IMR-90 (cell line): ENCODE results near the gene CSNK2A3. TPM values are rescaled to one million over a fixed set of nuclear protein-coding genes. Genes with fewer than 3 reads are reported as not detected.

Source experiments
- ATAC-seq: fragments of 200-7000 bp; cut with Tn5 transposase; 2 replicates; pipeline ENCODE4 v1.9.1; 2020; ENCODE audit warnings: low read depth, mild to moderate bottlenecking, moderate library complexity
- BruUV-seq: library from RNA; stranded (reverse); fragments of 400-500 nt; replicated peaks from 2 replicates; lab custom pipeline; 2021; lab: Mats Ljungman, UMichigan
- CTCF ChIA-PET: fragments of 300-600 bp; formaldehyde crosslinking; extraction: SDS; loops from one replicate; lab custom pipeline; 2021; ENCODE audit warnings: antibody characterized with exemption; lab: Yijun Ruan, JAX
- POLR2A ChIA-PET: fragments of 300-600 bp; sonication (Branson Sonifier 250); formaldehyde crosslinking; loops from one replicate; lab custom pipeline; 2022; ENCODE audit warnings: antibody characterized with exemption; ENCODE audit not compliant: unreplicated experiment; lab: Charles Lee
- DNase-seq: peaks from one replicate; pipeline ENCODE4 v3.0.0; 2013
- H2AFZ ChIP-seq: replicated peaks from 2 replicates; pipeline ENCODE3; 2013; ENCODE audit warnings: low read length, mild to moderate bottlenecking; ENCODE audit not compliant: poor library complexity
- H2AK5ac ChIP-seq: 2 replicates; pipeline ENCODE4 v1.6.1; 2013; ENCODE audit warnings: low read depth, low read length, inconsistent platforms
- H2AK9ac ChIP-seq: replicated peaks from 2 replicates; pipeline ENCODE3; 2013; ENCODE audit warnings: mild to moderate bottlenecking, low read depth, low read length, moderate library complexity; ENCODE audit not compliant: poor library complexity
- H2BK120ac ChIP-seq: 2 replicates; pipeline ENCODE4 v1.6.1; 2013; ENCODE audit warnings: low read depth, low read length, inconsistent platforms
- H2BK15ac ChIP-seq: 3 replicates; pipeline ENCODE4 v1.6.1; 2013; ENCODE audit warnings: low read depth, low read length, inconsistent platforms
- H2BK20ac ChIP-seq: 2 replicates; pipeline ENCODE4 v1.6.1; 2013; ENCODE audit warnings: low read depth, mild to moderate bottlenecking, inconsistent platforms, low read length, moderate library complexity
- H2BK5ac ChIP-seq: 2 replicates; pipeline ENCODE4 v1.6.1; 2013; ENCODE audit warnings: mild to moderate bottlenecking, low read depth, low read length, inconsistent platforms; ENCODE audit not compliant: poor library complexity, severe bottlenecking
- H3K14ac ChIP-seq: replicated peaks from 2 replicates; pipeline ENCODE4 v1.6.1; 2013; ENCODE audit warnings: low read depth, low read length, inconsistent platforms
- H3K18ac ChIP-seq: 2 replicates; pipeline ENCODE4 v1.6.1; 2013; ENCODE audit warnings: low read depth, low read length, control low read depth
- H3K23ac ChIP-seq: 2 replicates; pipeline ENCODE4 v1.6.1; 2013; ENCODE audit warnings: low read depth, low read length, inconsistent platforms
- H3K27ac ChIP-seq: 2 replicates; pipeline ENCODE4 v1.5.1; 2013; ENCODE audit warnings: mild to moderate bottlenecking, control low read depth, low read length; ENCODE audit not compliant: insufficient read depth
- H3K27me3 ChIP-seq: 2 replicates; pipeline ENCODE4 v1.6.1; 2013; ENCODE audit warnings: low read length; ENCODE audit not compliant: control insufficient read depth, insufficient read depth
- H3K36me3 ChIP-seq: 2 replicates; pipeline ENCODE4 v1.6.1; 2013; ENCODE audit warnings: low read length, mixed read lengths; ENCODE audit not compliant: control insufficient read depth, insufficient read depth
- H3K4ac ChIP-seq: 2 replicates; pipeline ENCODE4 v1.6.1; 2013; ENCODE audit warnings: low read depth, low read length, inconsistent platforms
- H3K4me1 ChIP-seq: 2 replicates; pipeline ENCODE4 v1.6.1; 2013; ENCODE audit warnings: low read length, mixed read lengths; ENCODE audit not compliant: control insufficient read depth, insufficient read depth
- H3K4me2 ChIP-seq: 2 replicates; pipeline ENCODE4 v1.6.1; 2013; ENCODE audit warnings: low read depth, mild to moderate bottlenecking, control low read depth, low read length, moderate library complexity
- H3K4me3 ChIP-seq: 2 replicates; pipeline ENCODE4 v1.5.1; 2013; ENCODE audit warnings: low read depth, mild to moderate bottlenecking, control low read depth, low read length, moderate library complexity; ENCODE audit not compliant: insufficient read depth
- H3K56ac ChIP-seq: 2 replicates; pipeline ENCODE4 v1.6.1; 2013; ENCODE audit warnings: low read length, inconsistent platforms; ENCODE audit not compliant: insufficient read depth; ENCODE audit errors: extremely low read depth
- H3K79me1 ChIP-seq, 2 experiments: 2 replicates each; pipeline ENCODE4 v1.6.1; 2013; ENCODE audit warnings: low read length in 2 of 2, inconsistent platforms in 1 of 2, low read depth in 1 of 2
- H3K9ac ChIP-seq: 2 replicates; pipeline ENCODE4 v1.6.1; 2013; ENCODE audit warnings: low read depth, low read length, control low read depth
- H3K9me1 ChIP-seq: 2 replicates; pipeline ENCODE4 v1.6.1; 2013; ENCODE audit warnings: low read length, inconsistent platforms; ENCODE audit not compliant: insufficient read depth
- H3K9me3 ChIP-seq: 2 replicates; pipeline ENCODE4 v1.6.1; 2013; ENCODE audit warnings: low read length; ENCODE audit not compliant: control insufficient read depth, insufficient read depth
- H4K20me1 ChIP-seq: 2 replicates; pipeline ENCODE4 v1.6.1; 2013; ENCODE audit warnings: low read length, inconsistent platforms; ENCODE audit not compliant: insufficient read depth
- H4K5ac ChIP-seq: 2 replicates; pipeline ENCODE4 v1.6.1; 2013; ENCODE audit warnings: mild to moderate bottlenecking, low read depth, low read length, control low read depth
- H4K8ac ChIP-seq, 2 experiments: 2 replicates each; pipeline ENCODE4 v1.6.1; 2013; ENCODE audit warnings: low read depth in 2 of 2, low read length in 2 of 2, control low read depth in 1 of 2, inconsistent platforms in 1 of 2
- H4K91ac ChIP-seq: 2 replicates; pipeline ENCODE4 v1.6.1; 2013; ENCODE audit warnings: low read depth, low read length, inconsistent platforms; ENCODE audit not compliant: insufficient read depth
- BHLHE40 ChIP-seq: fragments of 150-350 bp; IDR thresholded peaks from 2 replicates; pipeline ENCODE4 v1.6.1; 2016; ENCODE audit warnings: mild to moderate bottlenecking, low read depth, low read length
- CEBPB ChIP-seq: IDR thresholded peaks from 2 replicates; pipeline ENCODE4 v1.6.1; 2012; ENCODE audit warnings: low read depth, low read length, improper control_type of control experiment
- CHD1 ChIP-seq: IDR thresholded peaks from 2 replicates; pipeline ENCODE4 v1.6.1; 2012; ENCODE audit warnings: low read depth, low read length, improper control_type of control experiment
- FOS ChIP-seq: fragments of 150-350 bp; IDR thresholded peaks from 2 replicates; pipeline ENCODE4 v1.6.1; 2016; ENCODE audit warnings: low read depth, low read length
- MAFK ChIP-seq: IDR thresholded peaks from 2 replicates; pipeline ENCODE4 v1.6.1; 2012; ENCODE audit warnings: low read depth, low read length, improper control_type of control experiment
- MAZ ChIP-seq: IDR thresholded peaks from 2 replicates; pipeline ENCODE4 v1.6.1; 2012; ENCODE audit warnings: low read depth, mild to moderate bottlenecking, low read length, improper control_type of control experiment, moderate library complexity, borderline replicate concordance
- MXI1 ChIP-seq: IDR thresholded peaks from 2 replicates; pipeline ENCODE4 v1.6.1; 2012; ENCODE audit warnings: low read depth, mild to moderate bottlenecking, low read length, moderate library complexity, borderline replicate concordance
- NFE2L2 ChIP-seq: fragments of 150-350 bp; IDR thresholded peaks from 2 replicates; pipeline ENCODE4 v1.6.1; 2016; ENCODE audit warnings: low read depth, mild to moderate bottlenecking, low read length
- POLR2A ChIP-seq: IDR thresholded peaks from 2 replicates; pipeline ENCODE4 v1.6.1; 2012; ENCODE audit warnings: mild to moderate bottlenecking, low read depth, low read length
- RAD21 ChIP-seq: IDR thresholded peaks from 2 replicates; pipeline ENCODE4 v1.6.1; 2012; ENCODE audit warnings: low read length, improper control_type of control experiment
- RCOR1 ChIP-seq: IDR thresholded peaks from 2 replicates; pipeline ENCODE4 v1.6.1; 2012; ENCODE audit warnings: mild to moderate bottlenecking, low read length, improper control_type of control experiment; ENCODE audit not compliant: insufficient replicate concordance
- RFX5 ChIP-seq: IDR thresholded peaks from 2 replicates; pipeline ENCODE4 v1.8.0; 2012; ENCODE audit warnings: low read depth, mild to moderate bottlenecking, low read length, moderate library complexity
- SMC3 ChIP-seq: fragments of 150-350 bp; IDR thresholded peaks from 2 replicates; pipeline ENCODE4 v1.6.1; 2016; ENCODE audit warnings: low read depth, mild to moderate bottlenecking, antibody characterized with exemption, low read length, moderate library complexity
- WGBS, 2 experiments: methylation state at CpG; one replicate each; pipeline versions ENCODE4 v1.1.5 to v1.1.7; 2013; ENCODE audit warnings: missing lambda C conversion rate in 2 of 2; ENCODE audit not compliant: insufficient read length in 1 of 2; ENCODE audit errors: extremely low coverage in 2 of 2; 5-methylcytosine and 5-hydroxymethylcytosine counted together
- dilution Hi-C: fragments of 300-500 bp; cut with HindIII; formaldehyde crosslinking; loops from one replicate; pipeline ENCODE4 v1.14.3; 2018; ENCODE audit warnings: low sequenced_read_pairs; ENCODE audit not compliant: unreplicated experiment
- in situ Hi-C: fragments of 300-500 bp; cut with MboI; formaldehyde crosslinking; loops from 3 replicates; pipeline ENCODE4 v1.14.3; 2019; ENCODE audit warnings: low sequenced_read_pairs, inconsistent platforms, mixed read lengths
- intact Hi-C: fragments of 100-400 bp; cut with micrococcal nuclease; formaldehyde crosslinking; loops from 2 replicates; pipeline ENCODE4 v1.10.0; 2022
- polyA plus RNA-seq, 3 experiments: library from polyadenylated mRNA; depleted of rRNA; stranded (reverse); fragments of >200 nt; gene quantifications; 2 replicates each; pipeline ENCODE4 v1.2.3, GENCODE V29; 2012; ENCODE audit warnings: low replicate concordance in 1 of 3
- total RNA-seq: library from RNA; depleted of rRNA; stranded (reverse); fragments of >200 nt; gene quantifications from 2 replicates; pipeline ENCODE4 v1.2.3, GENCODE V29; 2012
- TF ChIP-seq, protein P1 (sequence below): fragments of 150-350 bp; IDR thresholded peaks from 2 replicates; pipeline ENCODE4 v1.6.1; 2016; ENCODE audit warnings: low read depth, mild to moderate bottlenecking, low read length, moderate library complexity, borderline replicate concordance
- TF ChIP-seq, protein P2 (sequence below): fragments of 150-350 bp; IDR thresholded peaks from 2 replicates; pipeline ENCODE4 v1.6.1; 2017; ENCODE audit warnings: mild to moderate bottlenecking, antibody characterized with exemption, low read length, low read depth

Gene CSNK2A3
- total and polyA plus RNA-seq, 2 of the 4 experiments (the other 2 are of a cell fraction): 1.2 to 3.2 TPM

DNA sequence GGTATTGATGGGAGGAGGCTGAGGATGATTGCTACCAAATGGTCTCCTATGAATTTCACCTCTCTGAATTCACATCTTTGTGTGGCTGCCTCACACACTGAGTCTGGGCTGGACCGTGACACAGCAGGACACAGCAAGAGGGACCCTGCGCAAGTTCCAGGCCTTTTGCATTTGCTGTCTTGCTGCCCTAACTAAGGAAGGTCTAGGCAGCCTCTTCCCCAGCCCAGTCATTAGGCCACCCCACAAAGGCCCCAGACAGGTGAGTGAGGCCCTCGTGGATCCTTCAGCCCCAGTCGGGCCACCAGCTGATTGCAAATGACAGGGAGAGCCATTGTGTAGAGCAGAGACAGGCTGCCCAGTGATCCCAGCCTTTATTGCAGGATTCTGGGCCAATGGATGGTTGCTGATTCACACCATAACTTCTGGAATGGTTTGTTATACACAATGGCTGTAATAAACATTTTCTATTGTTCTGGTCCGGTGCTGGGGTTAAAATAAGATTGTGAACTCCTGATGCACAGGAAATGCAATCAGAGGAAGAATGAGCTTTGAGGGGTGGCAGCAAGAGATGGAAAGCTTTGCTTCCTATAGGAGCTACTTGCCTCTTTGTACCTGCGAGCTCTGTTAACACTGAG lies 28.5 kb upstream of the CSNK2A3 start:
- no peak overlapping the region for H4K91ac ChIP-seq
- no peaks in the 10 kb centered on the region for H3K36me3 ChIP-seq
- H3K23ac ChIP-seq: no peak overlapping the region
- POLR2A ChIA-PET: no interaction called here
- H3K4me3 ChIP-seq: no peak overlapping the region
- no peak overlapping the region for H3K56ac ChIP-seq
- H2AK5ac ChIP-seq: no peak overlapping the region
- DNase-seq (no peak), ATAC-seq (no peak)
- dilution Hi-C loops: no loop called here
- BruUV-seq: no TSS peak
- no peaks in the 10 kb centered on the region for H4K20me1 ChIP-seq
- H2BK15ac ChIP-seq: no peak overlapping the region
- H2BK120ac ChIP-seq: no peak overlapping the region
- no peaks in the 10 kb centered on the region for H3K9me1 ChIP-seq
- WGBS, 2 experiments: 70% methylated on average over 2 of the region's 6 CpGs; no CpG with 5 or more reads in 1 of the 2 experiments
- no peak overlapping the region for H4K5ac ChIP-seq
- H3K4me2 ChIP-seq: no peak overlapping the region
- no peaks in the 10 kb centered on the region for H3K4me1 ChIP-seq
- H3K79me1 ChIP-seq: no peaks in the 10 kb centered on the region; a peak in 1 of 4 replicates
- H3K14ac ChIP-seq: no peak overlapping the region
- intact Hi-C loops: no loop called here
- no peak overlapping the region for H2BK5ac ChIP-seq
- H3K27ac ChIP-seq: no peak overlapping the region
- no peaks in the 10 kb centered on the region; the same call in 1 of the 2 replicates for H3K27me3 ChIP-seq
- CTCF ChIA-PET: no interaction called here
- no peak overlapping the region for H2AK9ac ChIP-seq
- no peak overlapping the region for H3K9ac ChIP-seq
- no peak for TF ChIP-seq CHD1
- TF ChIP-seq MAFK: no peak
- no peak for TF ChIP-seq POLR2A
- TF ChIP-seq RCOR1: no peak
- no peak for TF ChIP-seq CEBPB
- no peak for TF ChIP-seq BHLHE40
- TF ChIP-seq RAD21: no peak
- TF ChIP-seq, protein P1, sequence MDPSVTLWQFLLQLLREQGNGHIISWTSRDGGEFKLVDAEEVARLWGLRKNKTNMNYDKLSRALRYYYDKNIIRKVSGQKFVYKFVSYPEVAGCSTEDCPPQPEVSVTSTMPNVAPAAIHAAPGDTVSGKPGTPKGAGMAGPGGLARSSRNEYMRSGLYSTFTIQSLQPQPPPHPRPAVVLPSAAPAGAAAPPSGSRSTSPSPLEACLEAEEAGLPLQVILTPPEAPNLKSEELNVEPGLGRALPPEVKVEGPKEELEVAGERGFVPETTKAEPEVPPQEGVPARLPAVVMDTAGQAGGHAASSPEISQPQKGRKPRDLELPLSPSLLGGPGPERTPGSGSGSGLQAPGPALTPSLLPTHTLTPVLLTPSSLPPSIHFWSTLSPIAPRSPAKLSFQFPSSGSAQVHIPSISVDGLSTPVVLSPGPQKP: no peak
- TF ChIP-seq MXI1: no peak
- no peak for TF ChIP-seq NFE2L2
- no peak for TF ChIP-seq SMC3
- TF ChIP-seq, protein P2, sequence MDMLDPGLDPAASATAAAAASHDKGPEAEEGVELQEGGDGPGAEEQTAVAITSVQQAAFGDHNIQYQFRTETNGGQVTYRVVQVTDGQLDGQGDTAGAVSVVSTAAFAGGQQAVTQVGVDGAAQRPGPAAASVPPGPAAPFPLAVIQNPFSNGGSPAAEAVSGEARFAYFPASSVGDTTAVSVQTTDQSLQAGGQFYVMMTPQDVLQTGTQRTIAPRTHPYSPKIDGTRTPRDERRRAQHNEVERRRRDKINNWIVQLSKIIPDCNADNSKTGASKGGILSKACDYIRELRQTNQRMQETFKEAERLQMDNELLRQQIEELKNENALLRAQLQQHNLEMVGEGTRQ: no peak
- TF ChIP-seq MAZ: no peak
- no peak for TF ChIP-seq RFX5
- no peak for TF ChIP-seq FOS
- in situ Hi-C loops: no loop called here
- no peak overlapping the region for H4K8ac ChIP-seq
- H3K9me3 ChIP-seq: no peaks in the 10 kb centered on the region
- H3K18ac ChIP-seq: no peak overlapping the region
- no peak overlapping the region for H2BK20ac ChIP-seq
- no peak overlapping the region for H2AFZ ChIP-seq
- no peak overlapping the region for H3K4ac ChIP-seq
